Dedifferentiated amniotic fluid mesenchymal stem cell (primary cell): ENCODE measurements around the gene AHRR.

Experiments used
- DNase-seq: peaks from one replicate; pipeline ENCODE4 v3.0.0-alpha.2; 2016; ENCODE audit errors: extremely low spot score

Gene AHRR

DNA sequence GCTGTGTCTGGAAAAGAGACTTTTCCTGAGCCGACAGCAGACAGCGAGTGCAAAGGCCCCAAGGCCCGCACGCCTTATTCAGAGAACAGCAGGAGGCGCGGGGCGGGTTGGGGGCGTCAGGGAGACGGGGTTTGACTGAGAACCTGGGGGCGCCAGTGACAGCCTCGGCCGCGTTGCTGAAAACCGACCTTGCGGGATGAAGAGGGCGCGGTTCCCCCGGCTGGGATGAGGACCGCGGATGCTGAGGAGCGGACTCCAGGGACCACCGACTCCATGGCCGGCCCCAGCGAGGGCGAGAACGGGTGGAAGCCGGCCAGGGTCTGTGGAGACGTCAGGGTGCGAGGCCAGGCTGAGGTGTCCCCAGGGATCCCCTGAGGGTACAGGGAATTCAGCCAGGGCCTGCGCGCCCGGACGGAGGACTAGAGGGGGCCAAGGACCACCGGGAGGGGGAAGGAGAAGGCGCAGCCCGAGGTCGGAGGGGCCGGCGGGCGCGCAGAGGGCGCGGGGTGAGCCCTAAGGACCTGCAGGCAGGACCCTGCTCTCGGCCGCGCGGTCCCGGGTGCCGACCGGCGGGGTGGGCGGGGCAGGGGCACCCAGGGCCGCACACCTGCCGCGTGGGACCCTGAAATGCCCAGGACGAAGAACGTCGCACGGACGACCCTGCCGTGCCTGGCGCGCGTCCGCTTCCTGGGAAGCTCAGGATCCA lies 837 bp upstream of the AHRR start:
- no peak for DNase-seq

GRCh38 chr5:321726-322251 lies 275 bp downstream of the AHRR start:
- no peak for DNase-seq

DNA sequence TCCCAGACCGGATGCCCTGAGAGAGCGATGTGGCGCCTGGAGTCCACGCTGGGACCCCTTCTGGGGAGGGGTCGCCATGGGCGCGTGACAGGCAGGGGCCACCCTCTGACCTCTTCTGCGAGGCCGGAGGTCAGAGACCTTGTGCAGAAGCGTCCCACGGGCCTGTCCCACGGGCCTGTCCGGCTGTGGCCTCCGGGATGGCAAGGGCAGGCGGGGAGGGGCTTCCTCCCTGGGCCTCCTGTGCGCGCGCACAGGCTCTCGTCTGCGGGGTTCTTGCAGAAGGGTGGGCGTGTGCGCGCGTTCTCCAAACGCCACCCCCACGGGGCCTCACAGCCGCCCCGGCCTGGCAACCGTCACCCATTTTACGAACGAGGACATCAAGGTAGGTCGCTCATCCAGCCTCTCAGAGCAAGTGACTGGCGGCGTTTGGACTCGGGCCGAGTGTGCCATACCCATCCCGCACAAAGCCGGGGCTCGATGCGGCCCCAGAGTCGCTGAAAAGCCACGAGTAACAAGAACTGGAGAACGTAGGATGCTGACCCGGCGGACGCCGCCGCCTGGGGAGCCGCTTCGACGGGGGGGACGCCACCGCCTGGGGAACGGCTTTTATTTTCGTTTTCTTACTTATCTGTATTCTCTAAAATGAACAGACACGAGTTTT lies 897 bp downstream of the AHRR start:
- no peak for DNase-seq

GRCh38 chr5:322942-323879 lies 1.7 kb downstream of the AHRR start:
- no peak for DNase-seq

DNA sequence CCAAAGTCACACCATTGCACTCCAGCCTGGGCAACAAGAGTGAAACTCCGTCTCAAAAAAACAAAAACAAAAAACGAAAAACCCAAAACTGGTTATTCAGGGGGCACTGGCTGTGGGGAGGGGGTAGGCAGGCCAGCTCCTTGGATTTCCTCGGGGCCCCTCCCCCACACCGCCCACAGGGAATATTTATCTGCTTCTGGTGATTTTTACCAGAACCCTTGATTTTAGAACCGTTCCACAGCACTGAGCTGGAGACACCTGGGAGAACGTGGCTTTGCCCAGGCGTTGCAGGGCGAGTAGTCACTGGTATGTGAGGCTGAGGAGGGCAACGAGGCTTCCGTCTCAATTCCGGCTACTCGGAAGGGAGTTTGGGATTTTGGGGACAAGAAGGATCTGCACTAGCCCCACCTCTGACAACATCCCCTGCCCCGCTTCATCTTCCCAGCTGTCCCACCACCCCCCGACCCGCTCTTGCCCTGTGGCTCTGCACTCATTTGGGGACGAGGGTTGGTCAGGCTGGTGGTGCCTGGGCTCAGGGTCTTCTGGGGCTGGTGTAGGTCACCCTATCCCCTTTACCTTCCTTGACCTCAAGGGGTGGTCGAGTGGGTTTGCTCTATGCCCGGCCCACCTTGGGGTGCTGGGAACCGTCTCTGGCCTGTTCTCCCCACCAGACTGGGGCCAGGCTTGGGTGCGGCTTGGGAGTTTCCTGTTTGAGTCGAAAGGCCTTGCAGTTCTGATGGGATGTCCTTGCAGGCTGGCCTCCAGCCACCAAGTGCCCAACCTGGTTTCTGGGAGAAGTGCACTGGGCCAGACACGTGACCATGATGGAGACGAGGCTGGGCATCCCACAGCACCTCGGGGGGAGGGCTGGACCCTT lies 3.5 kb downstream of the AHRR start:
- no peak for DNase-seq

DNA sequence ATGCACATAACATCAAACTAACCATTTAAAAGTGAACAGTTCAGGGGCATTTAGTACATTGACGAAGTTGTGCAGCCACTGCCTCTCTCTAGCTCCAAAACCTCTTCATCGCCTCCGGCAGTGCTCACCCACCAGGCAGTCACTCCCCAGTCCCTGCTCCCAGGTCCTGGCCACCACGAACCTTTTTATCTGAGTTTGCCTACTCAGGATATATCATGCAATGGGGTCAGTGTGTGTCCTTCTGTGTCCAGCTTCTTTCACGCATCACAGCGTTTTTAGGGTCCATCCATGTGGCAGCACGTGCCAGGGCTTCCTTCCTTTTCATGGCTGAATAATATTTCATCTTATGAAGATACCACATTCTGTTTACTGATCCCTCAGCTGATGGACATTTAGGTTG lies 4.6 kb downstream of the AHRR start:
- DNase-seq = no peak

- peak; percentile 56 for DNase-seq
Observed at GRCh38 chr5:329121-329735, 7.7 kb downstream of the AHRR start.

DNA sequence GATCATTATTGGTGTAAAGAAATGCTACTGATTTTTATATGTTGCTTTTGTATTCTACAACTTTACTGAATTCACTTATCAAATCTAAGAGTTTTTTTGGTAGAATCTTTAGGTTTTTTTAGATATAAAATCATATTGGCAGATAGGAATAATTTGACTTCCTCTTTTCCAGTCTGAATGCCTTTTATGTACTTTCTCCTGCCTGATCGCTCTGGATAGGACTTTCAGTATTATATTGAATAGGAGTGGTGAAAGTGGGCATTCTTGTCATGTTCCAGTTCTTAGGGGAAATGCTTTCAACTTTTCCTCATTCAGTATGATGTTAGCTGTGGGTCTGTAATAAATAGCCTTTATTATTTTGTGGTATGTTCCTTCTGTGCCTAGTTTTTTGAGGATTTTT lies 8.3 kb downstream of the AHRR start:
- no peak for DNase-seq

DNA sequence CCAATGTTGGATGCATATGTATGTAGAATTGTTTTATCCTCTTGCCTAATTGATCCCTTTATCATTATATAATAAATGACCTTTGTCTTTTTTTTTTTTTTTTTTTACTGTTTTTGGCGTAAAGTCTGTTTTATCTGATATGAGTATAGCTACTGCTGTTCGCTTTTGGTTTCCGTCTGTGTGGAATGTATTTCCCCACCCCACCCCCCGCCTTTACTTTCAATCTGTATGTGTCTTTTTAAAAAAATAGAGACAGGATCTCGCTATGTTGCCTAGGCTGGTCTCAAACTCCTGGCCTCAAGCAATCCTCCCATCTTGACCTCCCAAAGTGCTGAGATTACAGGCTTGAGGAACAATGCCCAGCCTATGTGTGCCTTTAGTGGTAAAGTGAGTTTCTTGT lies 11.3 kb downstream of the AHRR start:
- no peak for DNase-seq

- DNase-seq = no peak
Observed at GRCh38 chr5:333945-334344, 12.4 kb downstream of the AHRR start.

DNA sequence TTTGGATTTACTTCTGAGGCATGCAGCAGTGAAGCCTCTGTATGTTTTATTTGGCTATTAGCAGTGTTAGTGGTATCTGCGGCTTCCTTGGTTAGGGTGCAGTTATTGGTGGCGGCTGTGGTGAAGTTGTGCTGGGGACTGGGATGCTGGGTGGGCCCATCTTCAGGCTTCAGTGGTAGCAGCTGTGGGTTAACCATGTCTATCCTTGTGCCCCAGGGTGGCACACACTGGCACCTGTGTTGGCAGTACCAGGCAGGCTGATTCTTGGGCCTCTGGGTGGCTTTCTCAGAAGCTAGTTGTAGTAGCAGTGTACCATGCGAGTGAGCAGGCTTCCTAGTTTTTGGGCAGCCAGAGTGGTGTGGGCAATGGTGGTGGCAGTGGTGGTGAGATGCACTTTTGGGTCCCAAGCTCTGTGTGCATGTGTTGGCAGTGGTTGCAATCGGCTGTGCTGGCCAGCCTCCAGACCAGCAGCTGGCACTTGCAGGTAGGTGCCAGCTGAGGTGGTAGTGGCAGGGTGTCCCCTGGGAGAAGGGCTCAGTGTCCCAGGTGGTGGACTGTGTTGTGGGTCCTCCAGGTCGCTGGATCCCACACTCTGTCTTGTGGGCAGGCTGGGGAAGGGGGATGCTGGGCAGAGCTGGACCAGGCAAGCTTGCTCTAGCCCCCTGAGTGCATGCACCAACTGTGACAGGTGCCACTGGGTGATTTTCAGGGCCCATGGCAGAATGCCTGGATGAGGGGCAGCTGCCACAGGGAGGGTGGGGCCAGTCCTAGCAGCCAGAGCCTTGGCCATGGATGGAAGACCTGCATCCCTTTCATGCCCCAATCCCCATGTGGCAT lies 13.6 kb downstream of the AHRR start:
- DNase-seq = no peak

DNA sequence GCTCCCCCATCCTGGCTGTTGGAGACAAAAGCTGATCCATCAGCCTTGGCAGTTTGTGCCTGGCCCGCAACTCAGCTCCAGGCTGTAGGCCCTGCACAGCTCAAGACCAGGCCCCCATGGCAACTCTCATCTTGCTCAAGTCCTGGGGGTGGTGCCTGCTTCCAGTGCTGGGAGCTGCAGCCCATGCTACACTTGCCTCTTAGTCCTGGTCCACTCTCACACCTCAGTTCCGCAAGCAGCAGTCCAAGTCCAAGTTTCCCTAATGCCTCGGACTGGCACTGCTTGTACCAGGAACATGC lies 14.2 kb downstream of the AHRR start:
- no peak for DNase-seq

DNA sequence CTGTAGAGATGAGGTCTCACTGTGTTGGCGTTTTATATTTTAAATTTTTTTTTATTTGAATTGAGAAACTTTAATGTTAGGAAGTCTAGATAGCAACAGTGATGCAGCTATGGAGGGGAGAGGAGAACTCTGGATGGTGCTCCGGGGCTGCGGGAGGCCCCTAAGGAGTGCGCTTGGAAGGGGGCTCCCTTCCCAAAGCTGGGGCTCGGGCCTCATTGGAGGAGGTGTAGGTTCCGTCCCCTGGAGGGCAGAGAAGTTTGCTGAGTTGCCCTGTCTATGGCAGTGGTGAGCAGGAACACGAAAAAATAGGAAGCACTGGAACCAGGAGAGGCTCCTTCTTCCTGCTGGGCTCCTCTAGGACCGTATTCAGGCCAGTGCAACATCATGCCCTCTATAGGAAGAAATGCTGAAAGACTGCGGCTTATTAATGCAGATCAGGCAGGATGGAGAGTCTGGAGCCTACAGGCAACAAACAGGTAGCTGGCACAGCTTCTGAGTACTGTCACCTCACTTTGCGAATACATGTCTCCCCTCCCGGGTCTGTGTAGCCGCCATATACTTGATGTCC lies 16.1 kb downstream of the AHRR start:
- no peak for DNase-seq

DNA sequence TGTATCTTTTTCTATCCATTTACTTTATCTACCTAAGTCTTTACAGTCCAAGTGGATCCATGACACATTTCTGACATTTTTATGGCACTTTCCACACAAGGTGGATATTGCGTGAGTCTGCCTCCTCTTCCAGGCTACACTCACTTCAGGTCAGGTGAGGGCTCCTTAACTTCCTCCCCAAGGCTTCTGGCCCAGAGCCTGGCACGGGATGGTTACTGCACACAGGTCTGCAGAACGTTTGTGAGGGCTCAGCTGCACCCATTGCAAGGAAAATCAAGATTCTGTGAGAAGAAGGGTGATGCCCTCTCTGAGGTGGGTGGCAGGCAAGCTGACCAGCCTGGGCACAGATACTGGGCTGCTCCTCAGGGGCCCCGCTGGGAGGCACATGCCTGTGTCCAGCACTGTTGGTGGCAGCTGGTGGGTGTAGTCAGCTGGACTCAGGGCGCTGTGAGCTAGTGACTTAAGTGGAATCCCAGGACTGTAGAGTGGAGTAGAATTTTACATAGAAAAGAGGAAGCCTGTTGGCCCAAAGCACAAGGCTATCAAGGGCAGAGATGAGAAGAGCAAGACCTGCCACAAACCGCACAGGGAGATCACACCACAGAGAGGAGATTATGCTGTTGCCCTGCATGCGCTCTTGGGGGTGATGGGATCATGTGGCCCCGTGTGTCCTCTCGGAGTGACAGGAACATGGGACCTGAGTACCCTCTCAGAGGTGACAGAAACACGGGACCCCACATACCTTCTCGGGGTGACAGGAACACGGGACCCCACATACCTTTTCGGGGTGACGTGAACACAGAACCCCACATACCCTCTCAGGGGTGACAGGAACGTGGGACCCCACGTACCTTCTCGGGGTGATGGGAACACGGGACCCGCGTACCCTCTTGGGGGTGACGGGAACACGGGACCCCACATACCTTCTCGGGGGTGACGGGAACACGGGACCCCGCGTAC lies 21.3 kb downstream of the AHRR start:
- no peak for DNase-seq

DNA sequence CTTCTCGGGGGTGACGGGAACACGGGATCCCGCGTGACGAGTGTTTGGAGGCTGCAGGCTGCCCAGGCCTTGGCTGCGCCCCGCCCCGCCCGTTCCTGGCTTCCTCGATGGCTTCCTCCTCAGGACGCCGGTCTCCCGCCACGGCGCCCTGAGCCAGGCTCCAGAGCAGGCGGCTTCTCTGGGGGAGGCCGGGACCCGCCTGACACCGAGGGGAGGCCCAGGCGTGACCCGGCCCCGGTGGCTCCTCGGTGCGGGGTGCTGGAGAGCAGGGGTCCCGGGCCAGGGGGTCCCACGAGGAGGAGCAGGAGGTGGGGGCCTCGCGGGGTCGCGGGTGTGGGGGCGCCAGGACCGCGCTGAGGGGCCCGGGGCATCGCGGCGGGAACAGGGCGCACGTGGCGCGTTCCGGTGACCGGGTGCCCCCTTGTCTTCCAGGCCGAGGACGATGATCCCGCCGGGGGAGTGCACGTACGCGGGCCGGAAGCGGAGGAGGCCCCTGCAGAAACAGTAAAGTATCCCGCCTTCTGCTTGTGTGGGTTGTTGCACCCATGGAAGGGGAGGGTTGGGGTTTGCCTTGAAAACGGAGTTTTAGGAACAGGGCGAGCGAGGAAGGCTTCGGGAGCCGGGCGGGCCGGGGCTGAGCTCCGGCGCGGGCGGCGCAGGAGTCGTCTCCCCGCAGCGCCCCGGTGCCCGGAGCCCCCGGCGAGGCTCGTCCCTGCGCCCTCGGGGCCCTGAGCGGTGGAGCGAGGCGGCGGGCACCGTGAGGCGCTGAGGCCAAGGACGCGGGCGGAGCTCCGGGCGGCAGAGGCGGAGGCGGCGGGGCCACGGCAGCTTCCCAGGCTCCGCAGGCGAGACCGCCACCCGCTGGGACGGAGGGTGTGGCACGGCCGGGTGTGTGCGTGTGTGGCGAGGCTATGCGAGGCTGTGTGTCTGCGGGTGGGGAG lies 22.2 kb downstream of the AHRR start:
- DNase-seq = peak; percentile 54

GRCh38 chr5:344668-345067 lies 23.2 kb downstream of the AHRR start:
- no peak for DNase-seq

GRCh38 chr5:345404-346195 lies 24.1 kb downstream of the AHRR start:
- DNase-seq = no peak
